Measurements from ENCODE around the gene CFL1.
A peak's percentile ranks its signal among the peaks of the same experiment; 100 is the strongest.

The CFL1 gene

GRCh38 chr11:65887723-65888162 lies 29.8 kb upstream of the CFL1 start:
- no peak for DNase-seq

GRCh38 chr11:65886826-65887722 lies 29.1 kb upstream of the CFL1 start:
- no peak for DNase-seq

GRCh38 chr11:65885808-65886536 lies 28.0 kb upstream of the CFL1 start:
- no peak for DNase-seq

GRCh38 chr11:65885231-65885630 lies 27.3 kb upstream of the CFL1 start:
- no peak for DNase-seq

- peak; percentile 51 for DNase-seq
Observed at GRCh38 chr11:65884716-65885092, 26.7 kb upstream of the CFL1 start.

GRCh38 chr11:65883786-65884715 lies 26.1 kb upstream of the CFL1 start:
- DNase-seq, result no peak

GRCh38 chr11:65883058-65883761 lies 25.2 kb upstream of the CFL1 start:
- DNase-seq, result no peak

GRCh38 chr11:65882120-65883057 lies 24.4 kb upstream of the CFL1 start:
- no peak for DNase-seq

GRCh38 chr11:65880844-65881421 lies 23.0 kb upstream of the CFL1 start:
- no peak for DNase-seq

GRCh38 chr11:65880027-65880426 lies 22.0 kb upstream of the CFL1 start:
- DNase-seq, result no peak

- DNase-seq, result peak; percentile 45
Observed at GRCh38 chr11:65879617-65880016, 21.6 kb upstream of the CFL1 start, which contains the start of gene CTSW. CTSW (plus strand) TSS chr11:65879837; CDS start chr11:65879855, 18 bp downstream.

GRCh38 chr11:65873318-65874156 lies 15.6 kb upstream of the CFL1 start:
- DNase-seq, result peak; percentile 90

GRCh38 chr11:65872586-65873317 lies 14.8 kb upstream of the CFL1 start, which contains the start of gene EFEMP2:
EFEMP2 (minus strand) TSS chr11:65872800; CDS start chr11:65872354, 446 bp downstream.
- DNase-seq, result no peak

- DNase-seq, result no peak
Observed at GRCh38 chr11:65871811-65872548, 14.0 kb upstream of the CFL1 start.

- DNase-seq, result no peak
Observed at GRCh38 chr11:65870706-65871681, 13.0 kb upstream of the CFL1 start.

GRCh38 chr11:65870307-65870658 lies 12.3 kb upstream of the CFL1 start:
- no peak for DNase-seq
